ENCODE results near the gene TPSAB1. TPM values are rescaled to one million over a fixed set of nuclear protein-coding genes. Genes with fewer than 3 reads are reported as not detected.
"Not testable (repeated sequence)": the region's sequence is repeated elsewhere in the genome, so short reads cannot be mapped to it uniquely, and the experiment has no call there.

The TPSAB1 gene
- total RNA-seq, 1 donor from 2014 or later = not detected

DNA sequence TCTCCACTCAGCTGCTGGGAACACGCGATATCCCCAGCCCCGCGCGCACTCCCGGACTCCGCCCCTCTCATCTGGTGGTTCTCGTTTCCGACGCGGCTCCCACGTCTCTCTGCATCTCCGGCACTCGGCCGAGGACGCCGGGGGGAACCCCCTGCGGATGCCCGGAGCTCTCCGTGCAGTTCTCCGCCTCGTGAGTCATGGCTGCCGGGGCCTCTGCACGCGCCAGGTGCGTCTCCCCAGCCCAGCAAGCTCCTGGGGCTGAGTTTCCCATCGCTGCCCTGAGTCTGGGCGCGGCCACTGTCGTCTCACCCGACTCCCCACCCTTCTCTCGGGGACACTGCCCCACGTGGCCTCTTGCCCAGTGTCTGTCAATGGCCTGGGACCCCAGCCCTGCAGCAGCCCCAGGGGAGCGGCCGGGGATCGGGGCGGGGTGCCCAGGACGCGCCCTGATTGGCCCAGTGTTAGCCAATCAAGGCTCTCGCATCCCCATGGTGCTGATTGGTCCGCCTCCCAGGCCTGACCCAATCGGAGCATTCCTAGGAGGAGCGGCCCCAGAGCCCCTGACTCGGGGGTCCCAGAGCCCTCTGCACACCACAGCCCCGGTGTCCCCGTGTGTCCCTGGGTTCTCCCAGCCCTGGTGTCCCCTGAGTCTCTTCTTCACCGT, 13.3 kb downstream of the TPSAB1 start:
- not testable (repeated sequence) for H3K4me3 Mint-ChIP-seq; H3K9me3 Mint-ChIP-seq; H3K4me1 Mint-ChIP-seq; H3K27me3 Mint-ChIP-seq (ENCODE audit: low read depth); H3K27ac Mint-ChIP-seq; DNase-seq (ENCODE audit: low spot score in 2 of 2, unreplicated experiment in 2 of 2); H3K36me3 Mint-ChIP-seq

DNA sequence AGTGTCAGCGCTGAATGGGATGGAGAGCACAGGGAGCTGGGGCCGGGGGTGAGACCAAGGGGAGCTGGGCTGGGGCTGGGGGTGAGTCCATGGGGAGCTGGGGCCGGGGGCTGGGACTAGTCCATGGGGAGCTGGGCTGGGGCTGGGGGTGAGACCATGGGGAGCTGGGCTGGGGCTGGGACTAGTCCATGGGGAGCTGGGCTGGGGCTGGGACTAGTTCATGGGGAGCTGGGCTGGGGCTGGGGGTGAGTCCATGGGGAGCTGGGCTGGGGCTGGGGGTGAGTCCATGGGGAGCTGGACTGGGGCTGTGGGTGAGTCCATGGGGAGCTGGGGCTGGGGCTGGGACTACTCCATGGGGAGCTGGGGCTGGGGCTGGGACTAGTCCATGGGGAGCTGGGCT, 14.3 kb downstream of the TPSAB1 start:
- H3K27me3 Mint-ChIP-seq (ENCODE audit: low read depth) = peaks cover 11% of the 10 kb centered on the region
- not testable (repeated sequence) for H3K4me3 Mint-ChIP-seq; H3K9me3 Mint-ChIP-seq; H3K36me3 Mint-ChIP-seq; H3K4me1 Mint-ChIP-seq; DNase-seq (ENCODE audit: low spot score in 2 of 2, unreplicated experiment in 2 of 2); H3K27ac Mint-ChIP-seq

DNA sequence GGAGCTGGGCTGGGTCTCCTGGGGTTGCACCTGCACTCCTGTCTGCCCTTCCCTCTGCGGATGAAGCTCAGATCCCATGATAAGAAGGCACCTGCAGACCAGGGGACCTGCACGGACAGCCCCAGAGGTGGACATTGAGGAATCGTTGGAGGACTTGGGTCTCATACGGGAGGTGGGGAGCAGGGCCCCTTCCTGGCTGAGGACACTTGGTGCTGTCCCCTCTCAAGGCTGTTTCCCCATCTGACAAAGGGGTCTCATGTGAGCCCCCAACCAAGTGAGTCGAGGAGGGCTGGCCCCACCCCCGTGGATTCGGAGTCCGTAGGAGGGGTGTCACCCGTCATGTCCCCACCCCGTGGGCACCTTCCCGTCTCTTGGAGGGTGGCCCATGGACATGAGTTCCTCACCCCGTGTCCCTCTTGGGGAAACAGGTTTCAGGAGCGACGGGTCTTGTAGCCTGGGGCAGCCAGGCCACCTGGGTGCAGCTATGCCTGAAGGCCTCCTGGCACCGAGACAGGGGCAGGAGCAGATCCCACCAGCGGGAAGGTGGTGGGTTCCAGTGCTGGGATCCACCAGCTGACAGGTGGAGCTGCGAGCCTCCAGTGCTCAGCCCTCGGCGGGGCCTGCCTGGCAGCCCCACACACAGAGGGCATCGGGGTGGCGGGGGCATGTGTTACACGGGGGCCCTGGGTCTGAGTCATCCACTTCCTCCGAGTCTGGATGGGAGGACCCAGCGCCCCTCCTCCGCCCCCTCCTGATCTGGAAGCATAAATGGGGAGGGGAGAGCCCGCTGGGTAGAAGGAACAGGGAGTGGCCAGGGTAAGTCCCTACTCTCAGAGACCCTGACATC, 15.0 kb downstream of the TPSAB1 start, which contains the start of gene TPSD1:
TSS of gene TPSD1 (plus strand) at position 794 of the 847 bp plus-strand sequence. CDS start 212 bp downstream, outside the sequence.
- H3K27me3 Mint-ChIP-seq (ENCODE audit: low read depth) = peaks cover 16% of the 10 kb centered on the region
- not testable (repeated sequence) for DNase-seq (ENCODE audit: low spot score in 2 of 2, unreplicated experiment in 2 of 2); H3K4me1 Mint-ChIP-seq; H3K9me3 Mint-ChIP-seq; H3K36me3 Mint-ChIP-seq; H3K4me3 Mint-ChIP-seq; H3K27ac Mint-ChIP-seq

DNA sequence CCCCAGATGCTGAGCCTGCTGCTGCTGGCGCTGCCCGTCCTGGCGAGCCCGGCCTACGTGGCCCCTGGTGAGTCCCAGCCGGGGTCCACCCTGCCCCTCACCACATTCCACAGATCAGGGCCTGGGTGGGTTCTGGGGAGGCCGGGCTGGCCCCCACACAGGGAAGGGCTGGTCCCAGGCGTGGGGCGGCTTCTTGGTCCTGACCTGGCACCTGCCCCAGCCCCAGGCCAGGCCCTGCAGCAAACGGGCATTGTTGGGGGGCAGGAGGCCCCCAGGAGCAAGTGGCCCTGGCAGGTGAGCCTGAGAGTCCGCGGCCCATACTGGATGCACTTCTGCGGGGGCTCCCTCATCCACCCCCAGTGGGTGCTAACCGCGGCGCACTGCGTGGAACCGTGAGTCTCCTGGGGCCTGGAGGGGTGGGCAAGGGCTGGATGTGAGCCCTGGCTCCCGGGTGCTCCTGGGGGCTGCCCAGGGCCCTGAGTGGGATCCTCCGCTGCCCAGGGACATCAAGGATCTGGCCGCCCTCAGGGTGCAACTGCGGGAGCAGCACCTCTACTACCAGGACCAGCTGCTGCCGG, 15.9 kb downstream of the TPSAB1 start:
- not testable (repeated sequence) for H3K4me3 Mint-ChIP-seq; DNase-seq (ENCODE audit: low spot score in 2 of 2, unreplicated experiment in 2 of 2); H3K27ac Mint-ChIP-seq; H3K36me3 Mint-ChIP-seq; H3K4me1 Mint-ChIP-seq; H3K9me3 Mint-ChIP-seq
- peaks cover 20% of the 10 kb centered on the region for H3K27me3 Mint-ChIP-seq (ENCODE audit: low read depth)

DNA sequence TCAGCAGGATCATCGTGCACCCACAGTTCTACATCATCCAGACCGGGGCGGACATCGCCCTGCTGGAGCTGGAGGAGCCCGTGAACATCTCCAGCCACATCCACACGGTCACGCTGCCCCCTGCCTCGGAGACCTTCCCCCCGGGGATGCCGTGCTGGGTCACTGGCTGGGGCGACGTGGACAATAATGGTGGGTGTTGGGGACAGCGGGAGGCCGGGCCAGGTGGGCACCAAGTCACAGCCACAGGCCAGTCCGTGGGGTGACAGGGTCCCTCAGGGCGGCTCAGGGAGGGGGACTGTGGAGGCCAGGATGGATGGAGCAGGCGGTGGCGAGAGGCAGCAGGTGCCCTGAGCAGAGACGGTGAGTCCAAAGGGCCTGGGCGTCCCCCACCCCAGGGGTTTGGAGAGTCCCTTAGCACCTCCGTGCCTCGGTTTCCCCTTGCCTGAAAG, 16.4 kb downstream of the TPSAB1 start:
- H3K4me1 Mint-ChIP-seq = peaks cover 5% of the 10 kb centered on the region
- H3K4me3 Mint-ChIP-seq = no peak overlapping the region
- H3K9me3 Mint-ChIP-seq = no peaks in the 10 kb centered on the region
- TF ChIP-seq, protein P1, sequence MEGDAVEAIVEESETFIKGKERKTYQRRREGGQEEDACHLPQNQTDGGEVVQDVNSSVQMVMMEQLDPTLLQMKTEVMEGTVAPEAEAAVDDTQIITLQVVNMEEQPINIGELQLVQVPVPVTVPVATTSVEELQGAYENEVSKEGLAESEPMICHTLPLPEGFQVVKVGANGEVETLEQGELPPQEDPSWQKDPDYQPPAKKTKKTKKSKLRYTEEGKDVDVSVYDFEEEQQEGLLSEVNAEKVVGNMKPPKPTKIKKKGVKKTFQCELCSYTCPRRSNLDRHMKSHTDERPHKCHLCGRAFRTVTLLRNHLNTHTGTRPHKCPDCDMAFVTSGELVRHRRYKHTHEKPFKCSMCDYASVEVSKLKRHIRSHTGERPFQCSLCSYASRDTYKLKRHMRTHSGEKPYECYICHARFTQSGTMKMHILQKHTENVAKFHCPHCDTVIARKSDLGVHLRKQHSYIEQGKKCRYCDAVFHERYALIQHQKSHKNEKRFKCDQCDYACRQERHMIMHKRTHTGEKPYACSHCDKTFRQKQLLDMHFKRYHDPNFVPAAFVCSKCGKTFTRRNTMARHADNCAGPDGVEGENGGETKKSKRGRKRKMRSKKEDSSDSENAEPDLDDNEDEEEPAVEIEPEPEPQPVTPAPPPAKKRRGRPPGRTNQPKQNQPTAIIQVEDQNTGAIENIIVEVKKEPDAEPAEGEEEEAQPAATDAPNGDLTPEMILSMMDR (IDR thresholded peaks at IDR 0.05; ENCODE audit: unreplicated experiment) = no peak
- no peaks in the 10 kb centered on the region for H3K36me3 Mint-ChIP-seq
- H3K27me3 Mint-ChIP-seq (ENCODE audit: low read depth) = peaks cover 23% of the 10 kb centered on the region
- no peak for DNase-seq (ENCODE audit: low spot score in 2 of 2, unreplicated experiment in 2 of 2)
- no peak overlapping the region for H3K27ac Mint-ChIP-seq

DNA sequence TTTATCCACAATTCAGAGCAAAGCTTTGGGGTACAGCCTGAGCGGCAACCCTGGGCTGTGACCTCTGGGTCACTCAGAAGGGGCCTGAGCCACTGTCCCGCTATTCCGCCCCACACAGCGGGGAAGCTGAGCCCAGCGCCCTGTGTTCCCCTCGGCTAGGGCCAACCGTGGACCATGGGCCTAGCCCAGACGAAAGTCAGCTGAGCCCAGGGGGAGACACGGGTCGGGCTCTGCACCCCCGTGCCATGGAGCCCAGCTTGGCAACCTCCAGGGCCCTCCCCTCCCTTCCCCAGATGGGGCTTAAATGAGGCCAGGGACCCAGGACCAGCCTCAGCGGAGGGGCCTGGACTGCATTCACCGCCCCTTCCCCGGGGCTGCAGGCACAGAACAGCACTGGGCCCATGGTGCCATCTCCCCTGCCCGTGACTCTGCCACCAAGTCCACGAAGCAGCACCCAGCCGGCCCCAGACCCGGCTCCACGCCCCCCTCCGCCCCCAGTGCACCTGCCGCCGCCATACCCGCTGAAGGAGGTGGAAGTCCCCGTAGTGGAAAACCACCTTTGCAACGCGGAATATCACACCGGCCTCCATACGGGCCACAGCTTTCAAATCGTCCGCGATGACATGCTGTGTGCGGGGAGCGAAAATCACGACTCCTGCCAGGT, 17.2 kb downstream of the TPSAB1 start:
- no peak for DNase-seq (ENCODE audit: low spot score in 2 of 2, unreplicated experiment in 2 of 2)
- H3K4me3 Mint-ChIP-seq = no peak overlapping the region
- peaks cover 8% of the 10 kb centered on the region for H3K4me1 Mint-ChIP-seq
- H3K27me3 Mint-ChIP-seq (ENCODE audit: low read depth) = peaks cover 27% of the 10 kb centered on the region
- no peak overlapping the region for H3K27ac Mint-ChIP-seq
- no peaks in the 10 kb centered on the region for H3K9me3 Mint-ChIP-seq
- no peaks in the 10 kb centered on the region for H3K36me3 Mint-ChIP-seq
- TF ChIP-seq, protein P1 (IDR thresholded peaks at IDR 0.05; ENCODE audit: unreplicated experiment) = no peak

DNA sequence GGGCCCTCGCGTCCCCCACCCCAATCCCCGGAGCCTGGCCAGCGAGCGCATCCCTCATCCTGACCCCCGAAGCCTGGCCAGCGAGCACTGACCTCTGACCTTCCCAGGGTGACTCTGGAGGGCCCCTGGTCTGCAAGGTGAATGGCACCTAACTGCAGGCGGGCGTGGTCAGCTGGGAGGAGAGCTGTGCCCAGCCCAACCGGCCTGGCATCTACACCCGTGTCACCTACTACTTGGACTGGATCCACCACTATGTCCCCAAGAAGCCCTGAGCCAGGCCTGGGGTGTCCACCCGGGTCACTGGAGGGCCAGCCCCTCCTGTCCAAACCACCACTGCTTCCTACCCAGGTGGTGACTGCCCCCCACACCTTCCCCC, 17.7 kb downstream of the TPSAB1 start:
- Mint-ChIP-seq H3K27me3 (ENCODE audit: low read depth) (peaks cover 27% of the 10 kb centered on the region), H3K4me3 (no peak overlapping the region), H3K4me1 (peaks cover 8% of the 10 kb centered on the region), H3K27ac (no peak overlapping the region), H3K9me3 (no peaks in the 10 kb centered on the region), H3K36me3 (no peaks in the 10 kb centered on the region)
- DNase-seq (ENCODE audit: low spot score in 2 of 2, unreplicated experiment in 2 of 2) = no peak
- TF ChIP-seq, protein P1 (IDR thresholded peaks at IDR 0.05; ENCODE audit: unreplicated experiment) = no peak
